GM19351 (cell line): ENCODE data around the gene PRSS56.
A peak's percentile ranks its signal among the peaks of the same experiment; 100 is the strongest.

ENCODE experiments used
- ATAC-seq: cut with Tn5 transposase; IDR thresholded peaks from one replicate; pipeline ENCODE4 v1.9.1; 2021; ENCODE audit warnings: mild to moderate bottlenecking, moderate library complexity; ENCODE audit not compliant: unreplicated experiment

The PRSS56 gene

DNA sequence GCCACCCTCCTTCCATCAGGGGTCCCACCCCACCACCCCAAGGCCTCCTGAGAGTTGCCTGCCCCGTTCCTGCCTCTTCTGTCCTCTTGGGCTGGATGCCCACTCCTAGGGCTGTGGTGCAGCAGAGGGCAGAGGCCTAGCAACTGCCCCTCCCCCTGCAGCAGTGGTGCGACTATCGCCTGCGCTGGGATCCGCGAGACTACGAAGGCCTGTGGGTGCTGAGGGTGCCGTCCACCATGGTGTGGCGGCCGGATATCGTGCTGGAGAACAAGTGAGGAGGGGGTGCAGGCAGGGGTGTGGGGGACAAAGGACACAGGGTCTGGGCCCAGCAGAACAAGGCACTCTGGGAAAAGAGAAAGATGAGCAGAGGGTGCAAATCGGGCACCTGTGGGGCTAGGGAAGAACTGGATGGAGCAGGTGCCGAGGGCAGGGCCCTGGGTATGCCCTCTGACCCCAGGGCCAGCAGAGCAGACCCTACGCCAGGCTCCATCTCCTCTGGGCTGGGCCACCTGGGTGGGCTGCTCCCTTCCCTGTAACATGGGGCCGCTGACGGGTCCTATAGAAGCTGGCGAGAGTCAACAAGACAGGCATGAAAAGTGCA is 20.4 kb downstream of the PRSS56 start:
- no peak for ATAC-seq

DNA sequence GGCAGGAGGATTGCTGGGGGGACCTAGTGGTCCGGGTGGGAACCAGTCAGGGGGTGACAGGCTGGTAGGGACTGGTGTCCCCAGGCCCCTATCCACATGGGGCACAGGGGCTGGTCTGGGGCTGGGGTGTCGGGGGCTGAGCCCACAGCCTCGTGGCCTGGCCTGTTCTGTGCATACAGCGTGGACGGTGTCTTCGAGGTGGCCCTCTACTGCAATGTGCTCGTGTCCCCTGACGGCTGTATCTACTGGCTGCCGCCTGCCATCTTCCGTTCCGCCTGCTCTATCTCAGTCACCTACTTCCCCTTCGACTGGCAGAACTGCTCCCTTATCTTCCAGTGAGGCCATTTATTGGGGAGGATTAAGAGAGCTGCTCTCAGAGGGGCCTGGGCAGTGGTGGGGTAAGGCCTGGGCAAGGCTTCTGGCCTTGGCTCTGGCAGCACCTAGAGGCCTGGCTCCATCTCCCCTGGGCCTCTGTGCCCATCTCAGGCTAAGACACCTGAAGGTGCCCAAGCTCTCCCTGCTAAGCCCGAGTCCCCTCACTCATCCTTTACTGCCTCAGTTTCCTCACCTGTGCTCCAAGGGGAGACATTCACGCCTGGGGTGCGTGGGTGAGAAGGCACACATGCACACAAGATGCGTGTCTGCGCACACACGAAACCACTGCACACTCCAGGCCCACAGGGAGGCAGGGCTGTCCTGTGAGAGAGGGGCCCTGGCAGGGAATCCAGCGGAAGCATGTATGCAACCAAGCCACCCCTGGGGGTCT is 21.2 kb downstream of the PRSS56 start:
- ATAC-seq: no peak

DNA sequence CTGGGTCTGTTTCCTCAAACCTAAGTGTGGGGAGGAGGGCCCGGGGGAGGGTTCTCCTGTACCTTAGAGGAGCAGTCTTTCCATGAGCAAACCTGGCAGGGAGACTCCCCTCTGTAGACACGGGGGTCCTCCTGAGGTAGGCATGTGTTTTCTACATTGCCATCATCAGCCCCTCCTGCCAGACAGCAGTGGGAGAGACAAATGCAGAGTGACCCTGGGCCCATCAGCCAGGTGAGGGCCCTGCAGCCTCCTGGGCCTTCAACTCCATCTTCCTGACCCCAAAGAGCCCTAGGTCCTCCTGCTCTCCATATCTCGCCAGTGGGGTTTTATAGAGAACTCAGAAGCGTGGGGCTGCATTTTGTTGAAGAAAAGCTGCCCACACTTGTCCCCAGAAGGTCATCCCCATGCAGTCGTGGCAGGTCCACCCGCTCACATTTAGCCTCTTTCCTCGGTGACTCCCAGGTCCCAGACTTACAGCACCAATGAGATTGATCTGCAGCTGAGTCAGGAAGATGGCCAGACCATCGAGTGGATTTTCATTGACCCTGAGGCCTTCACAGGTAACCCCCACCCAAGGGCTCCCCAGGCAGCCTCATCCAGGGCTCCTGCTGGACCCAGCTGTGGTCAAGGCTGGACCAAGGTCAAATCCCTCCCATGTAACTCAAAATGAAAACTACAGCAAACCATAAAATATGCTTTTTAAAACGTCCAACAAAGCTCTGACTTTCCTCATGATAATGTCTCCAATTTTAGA is 21.9 kb downstream of the PRSS56 start:
- no peak for ATAC-seq

DNA sequence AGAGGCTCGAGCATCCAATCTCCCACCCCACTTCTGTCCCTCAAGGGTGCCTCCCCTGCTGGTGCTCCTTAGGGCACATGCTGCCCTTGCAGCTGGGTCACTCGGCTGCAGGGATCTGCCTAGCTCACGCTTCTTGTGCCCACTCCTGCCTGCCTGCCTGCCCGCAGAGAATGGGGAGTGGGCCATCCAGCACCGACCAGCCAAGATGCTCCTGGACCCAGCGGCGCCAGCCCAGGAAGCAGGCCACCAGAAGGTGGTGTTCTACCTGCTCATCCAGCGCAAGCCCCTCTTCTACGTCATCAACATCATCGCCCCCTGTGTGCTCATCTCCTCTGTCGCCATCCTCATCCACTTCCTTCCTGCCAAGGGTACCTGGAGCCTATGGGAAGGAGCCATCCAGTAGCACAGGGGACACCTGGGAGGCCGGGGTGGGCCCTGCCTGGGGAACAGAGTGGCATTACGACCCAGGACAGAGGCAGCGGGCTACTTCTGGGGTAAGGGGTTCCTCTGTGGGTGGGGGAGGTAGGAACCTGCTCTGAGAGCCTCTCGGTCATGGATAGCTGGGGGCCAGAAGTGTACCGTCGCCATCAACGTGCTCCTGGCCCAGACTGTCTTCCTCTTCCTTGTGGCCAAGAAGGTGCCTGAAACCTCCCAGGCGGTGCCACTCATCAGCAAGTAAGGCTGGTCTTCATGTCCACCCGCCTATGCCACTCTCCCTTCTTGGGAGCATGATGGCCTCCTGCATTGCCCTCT is 22.7 kb downstream of the PRSS56 start:
- no peak for ATAC-seq

DNA sequence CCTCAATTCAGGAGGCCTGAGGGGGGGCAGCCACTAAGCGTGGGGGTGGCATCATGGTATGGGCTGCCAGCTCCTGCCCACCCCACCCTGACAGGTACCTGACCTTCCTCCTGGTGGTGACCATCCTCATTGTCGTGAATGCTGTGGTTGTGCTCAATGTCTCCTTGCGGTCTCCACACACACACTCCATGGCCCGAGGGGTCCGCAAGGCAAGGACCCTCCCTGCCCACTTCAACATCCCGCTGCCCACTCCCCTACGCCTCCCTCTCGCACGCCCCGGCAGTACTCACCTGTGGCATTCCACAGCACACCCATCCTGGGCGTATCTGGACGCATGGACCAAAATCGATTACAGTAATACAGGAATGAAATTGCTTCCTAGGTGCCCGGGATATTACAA is 23.3 kb downstream of the PRSS56 start:
- no peak for ATAC-seq

DNA sequence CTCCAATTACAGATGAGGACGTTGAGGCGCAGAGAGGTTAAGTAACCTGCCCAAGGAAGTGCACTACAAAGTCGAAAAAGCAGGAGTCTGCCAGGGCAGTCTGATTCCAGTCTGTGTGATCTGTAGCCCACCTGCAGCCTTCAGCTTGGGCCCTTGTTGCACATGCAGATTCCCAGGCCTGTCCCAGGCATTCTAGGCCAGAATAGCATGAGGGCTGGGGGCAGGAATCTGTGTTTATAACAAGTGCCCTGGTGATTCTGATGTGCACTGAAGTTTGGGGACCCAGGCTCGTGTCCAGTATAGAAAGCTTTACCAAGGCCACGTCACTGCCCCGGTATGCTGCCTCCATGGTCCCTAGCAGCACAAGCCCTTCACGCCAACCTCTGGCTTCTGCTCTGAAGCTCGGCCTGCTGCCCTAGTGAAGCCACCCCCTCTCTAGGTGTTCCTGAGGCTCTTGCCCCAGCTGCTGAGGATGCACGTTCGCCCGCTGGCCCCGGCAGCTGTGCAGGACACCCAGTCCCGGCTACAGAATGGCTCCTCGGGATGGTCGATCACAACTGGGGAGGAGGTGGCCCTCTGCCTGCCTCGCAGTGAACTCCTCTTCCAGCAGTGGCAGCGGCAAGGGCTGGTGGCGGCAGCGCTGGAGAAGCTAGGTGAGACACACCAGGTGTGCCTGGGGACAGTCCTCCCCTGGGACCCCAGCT is 23.9 kb downstream of the PRSS56 start:
- no peak for ATAC-seq

DNA sequence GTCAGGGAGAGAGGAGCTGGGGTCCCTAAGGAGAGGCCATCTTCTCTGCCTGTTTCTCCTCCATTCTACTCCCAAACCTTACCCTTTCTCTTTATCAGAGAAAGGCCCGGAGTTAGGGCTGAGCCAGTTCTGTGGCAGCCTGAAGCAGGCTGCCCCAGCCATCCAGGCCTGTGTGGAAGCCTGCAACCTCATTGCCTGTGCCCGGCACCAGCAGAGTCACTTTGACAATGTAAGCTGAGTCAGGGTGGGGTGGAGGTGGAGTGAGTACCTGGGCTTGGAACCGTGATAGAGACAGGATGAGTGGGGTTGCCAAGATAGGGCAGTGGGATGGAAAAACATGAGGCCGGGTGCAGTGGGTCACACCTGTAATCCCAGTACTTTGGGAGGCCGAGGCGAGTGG is 24.5 kb downstream of the PRSS56 start:
- no peak for ATAC-seq

DNA sequence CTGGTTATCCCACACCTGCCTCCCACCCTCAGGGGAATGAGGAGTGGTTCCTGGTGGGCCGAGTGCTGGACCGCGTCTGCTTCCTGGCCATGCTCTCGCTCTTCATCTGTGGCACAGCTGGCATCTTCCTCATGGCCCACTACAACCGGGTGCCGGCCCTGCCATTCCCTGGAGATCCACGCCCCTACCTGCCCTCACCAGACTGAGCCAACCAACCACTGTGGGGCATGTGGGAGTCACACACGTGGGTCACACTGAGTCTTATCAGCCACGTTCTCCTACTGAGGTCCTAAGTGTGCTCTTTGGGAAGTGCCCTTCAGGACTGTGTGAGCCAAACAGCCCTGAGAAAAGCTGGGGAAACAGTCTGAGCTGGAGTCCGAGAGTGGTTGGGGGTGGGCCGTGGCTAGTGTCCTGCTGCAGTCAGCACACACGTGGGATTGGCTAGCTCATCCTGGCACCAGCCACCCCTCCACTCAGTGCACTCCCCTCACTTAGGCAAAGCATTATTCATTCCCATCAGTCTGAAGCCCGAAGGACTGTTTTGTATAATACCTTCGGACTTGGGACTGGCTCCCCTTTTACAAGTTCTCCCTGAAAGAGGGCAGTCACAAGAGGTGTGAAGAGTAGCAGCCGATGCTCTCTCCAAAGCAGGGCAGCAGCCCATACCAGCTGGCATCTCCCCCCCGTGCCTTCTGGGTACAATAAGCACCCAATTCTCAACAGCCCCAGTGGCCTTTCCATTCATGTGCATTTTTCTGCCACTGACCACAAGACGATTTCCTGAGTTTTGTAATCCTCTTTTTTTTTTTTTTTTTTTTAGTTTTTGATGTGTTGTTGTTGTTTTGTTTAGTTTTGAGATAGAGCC is 25.6 kb downstream of the PRSS56 start:
- no peak for ATAC-seq

DNA sequence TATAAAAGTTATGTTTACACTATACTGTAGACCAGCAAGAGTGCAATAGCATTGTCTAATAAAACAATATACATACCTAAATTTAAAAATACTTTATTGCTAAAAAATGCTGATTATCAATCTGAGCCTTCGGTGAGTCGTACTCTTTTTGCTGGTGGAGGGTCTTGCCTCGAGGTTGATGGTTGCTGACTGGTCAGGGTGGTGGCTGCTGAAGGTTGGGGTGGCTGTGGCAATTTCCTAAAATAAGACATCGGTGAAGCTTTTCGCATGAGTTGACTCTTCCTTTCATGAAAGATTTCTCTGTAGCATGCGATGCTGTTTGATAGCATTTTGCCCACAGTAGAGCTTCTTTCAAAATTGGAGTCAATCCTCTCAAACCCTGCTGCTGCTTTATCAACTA is 27.8 kb downstream of the PRSS56 start:
- no peak for ATAC-seq

DNA sequence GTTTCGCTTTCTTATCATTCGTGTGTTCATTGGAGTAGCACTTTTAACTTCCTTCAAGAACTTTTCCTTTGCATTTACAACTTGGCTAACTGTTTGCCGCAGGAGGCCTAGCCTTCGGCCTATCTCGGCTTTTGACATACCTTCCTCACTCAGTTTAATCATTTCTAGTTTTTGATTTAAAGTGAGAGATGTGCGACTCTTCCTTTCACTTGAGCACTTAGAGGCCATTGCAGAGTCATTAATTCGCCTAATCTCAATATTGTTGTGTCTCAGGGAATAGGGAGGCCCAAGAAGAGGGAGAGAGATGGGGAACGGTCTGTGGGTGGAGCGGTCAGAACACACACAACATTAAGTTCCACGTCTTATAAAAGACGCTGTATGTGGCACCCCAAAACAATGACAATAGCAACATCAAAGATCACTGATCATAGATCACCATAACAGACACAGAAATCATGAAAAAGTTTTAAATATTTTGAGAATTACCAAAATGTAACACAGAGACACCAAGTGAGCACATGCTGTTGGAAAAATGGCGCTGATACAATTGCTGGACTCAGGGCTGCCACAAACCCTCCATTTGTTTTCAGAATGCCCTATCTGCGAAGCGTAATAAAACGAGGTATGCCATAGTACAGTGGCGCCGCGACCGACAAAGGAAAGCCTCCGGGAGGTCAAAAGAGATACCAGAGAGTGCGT is 29.6 kb downstream of the PRSS56 start:
- ATAC-seq: peak; percentile 35

DNA sequence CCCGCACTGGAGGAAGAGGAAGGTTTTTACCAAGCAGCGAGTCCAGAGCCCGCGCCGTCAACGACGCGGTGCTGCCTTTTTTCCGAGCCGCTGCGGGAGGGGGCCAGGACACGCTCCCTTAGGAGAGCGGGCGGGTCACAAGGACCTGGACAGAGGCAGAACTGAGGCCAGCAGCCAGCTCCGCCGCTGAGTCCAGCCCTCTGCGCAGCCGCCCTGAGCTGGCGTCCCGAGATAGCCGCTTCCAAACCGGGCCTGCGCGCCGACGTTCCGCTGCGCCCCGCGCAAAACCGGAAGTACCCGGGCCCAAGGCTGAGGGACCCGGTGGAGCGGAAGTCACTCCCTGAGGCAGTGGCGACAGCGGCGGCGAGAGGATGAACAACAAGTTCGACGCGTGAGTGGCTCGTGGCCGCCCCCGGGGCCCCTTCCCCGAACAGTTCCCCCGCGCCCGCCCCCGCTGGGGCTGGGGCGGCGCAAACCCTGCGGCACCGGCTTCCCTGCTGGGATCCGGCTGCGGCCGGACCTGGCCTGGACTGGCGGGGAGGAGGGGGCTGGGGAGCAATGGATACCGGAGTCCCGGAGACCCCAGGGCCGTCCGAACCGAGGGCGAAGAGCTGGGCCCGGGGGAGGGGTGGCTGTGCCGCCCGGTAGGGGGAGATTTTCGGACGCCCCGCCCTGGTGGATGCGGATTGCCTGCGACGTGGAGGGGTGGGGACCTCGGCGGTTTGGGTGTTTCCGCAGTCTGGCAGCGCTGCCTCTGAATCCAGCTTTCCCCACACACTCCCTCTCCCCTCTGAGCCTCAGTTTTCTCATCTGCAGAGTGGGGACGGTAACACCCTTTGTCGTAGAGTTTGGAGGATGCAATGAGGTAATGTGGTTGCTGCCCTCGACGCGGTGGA is 30.4 kb downstream of the PRSS56 start, which contains the start of the genes EIF4E2 and TIGD1:
TSS of gene EIF4E2 (plus strand) at position 336 of the 896 bp plus-strand sequence. CDS start at position 372, 36 bp downstream.
TSS of gene TIGD1 (minus strand) at position 204 of the 896 bp plus-strand sequence. CDS start 675 bp downstream, outside the sequence.
- peak; percentile 92 for ATAC-seq

DNA sequence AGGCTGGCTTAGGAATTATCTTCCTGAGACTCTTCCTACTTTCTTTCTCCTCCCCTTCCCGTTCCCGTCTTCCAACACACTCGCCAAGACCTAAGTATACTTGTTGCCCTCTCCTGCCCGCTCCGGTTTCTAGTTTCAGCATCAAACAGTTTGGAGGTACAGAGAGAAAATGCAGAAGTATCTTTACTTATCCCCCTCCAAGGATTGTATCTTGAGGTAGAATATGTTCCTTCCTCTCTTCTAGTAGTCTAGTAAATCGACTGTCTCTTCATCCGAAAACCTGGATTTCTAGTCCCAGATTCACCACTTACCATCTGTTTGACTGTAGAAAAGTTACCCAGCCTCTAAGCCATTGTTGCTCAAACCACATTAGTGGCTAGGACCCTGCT is 31.1 kb downstream of the PRSS56 start:
- no peak for ATAC-seq

DNA sequence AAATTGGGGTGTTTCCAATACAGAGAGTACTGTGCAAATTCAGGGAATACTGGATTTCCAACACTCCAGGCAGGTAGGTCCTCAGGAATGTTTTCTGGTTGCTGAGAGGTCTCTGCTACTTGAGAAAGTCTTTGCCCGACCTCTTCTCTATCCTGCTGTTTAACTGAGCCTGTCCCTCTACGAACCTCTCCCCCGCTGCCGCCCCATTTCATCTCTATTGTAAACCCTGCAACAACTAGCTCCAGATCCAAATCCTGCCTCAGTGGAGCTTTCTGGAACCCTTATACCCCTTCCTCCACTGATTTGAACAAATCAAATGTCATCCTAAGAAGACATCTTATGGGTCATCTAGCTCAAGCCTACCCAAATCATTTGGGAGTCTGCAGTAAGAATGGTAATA is 31.6 kb downstream of the PRSS56 start:
- no peak for ATAC-seq

DNA sequence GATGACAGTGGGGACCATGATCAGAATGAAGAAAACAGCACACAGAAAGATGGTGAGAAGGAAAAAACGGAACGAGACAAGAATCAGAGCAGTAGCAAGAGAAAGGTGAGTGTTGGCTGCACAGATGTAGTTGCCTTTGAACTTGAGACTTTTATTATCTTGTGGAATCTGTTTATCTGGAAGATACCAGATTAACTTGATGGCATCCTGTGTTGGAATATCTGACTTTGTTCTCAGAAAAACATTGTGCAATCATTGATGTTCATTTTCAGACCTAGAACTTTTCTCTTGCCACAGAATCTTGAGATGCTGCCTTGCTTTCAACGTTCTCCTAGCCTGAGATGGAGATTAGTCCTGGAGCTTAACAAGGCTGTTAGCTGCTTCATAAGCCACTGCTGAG is 36.2 kb downstream of the PRSS56 start:
- ATAC-seq: no peak

DNA sequence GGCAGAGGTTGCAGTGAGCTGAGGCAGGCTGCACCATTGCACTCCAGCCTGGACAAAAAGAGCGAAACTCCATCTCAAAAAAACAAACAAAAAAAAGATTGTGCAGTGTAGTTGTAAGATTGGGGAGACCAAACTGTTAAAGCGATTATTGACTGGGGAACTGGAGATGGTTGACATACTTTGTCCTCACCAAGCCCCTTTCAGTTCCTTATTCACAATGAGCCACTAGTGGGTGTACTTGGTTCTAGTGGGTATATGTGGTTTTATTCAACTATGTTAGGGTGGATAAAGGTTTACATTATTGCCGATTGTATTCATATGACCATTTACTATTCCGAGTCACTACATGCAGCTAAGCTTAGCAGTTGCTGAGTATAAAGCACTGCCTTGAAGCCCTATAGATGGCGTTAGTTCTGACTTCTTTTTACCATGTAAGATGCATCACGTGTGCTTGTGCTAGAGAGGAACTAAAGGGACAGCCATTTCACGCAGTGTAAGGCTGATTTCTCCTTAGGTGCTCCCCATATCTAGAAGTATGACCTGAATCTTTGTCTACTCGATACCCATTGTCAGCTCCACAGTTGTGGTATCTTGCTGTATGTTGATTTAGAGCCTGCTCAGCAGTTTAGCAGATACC is 42.4 kb downstream of the PRSS56 start:
- no peak for ATAC-seq

DNA sequence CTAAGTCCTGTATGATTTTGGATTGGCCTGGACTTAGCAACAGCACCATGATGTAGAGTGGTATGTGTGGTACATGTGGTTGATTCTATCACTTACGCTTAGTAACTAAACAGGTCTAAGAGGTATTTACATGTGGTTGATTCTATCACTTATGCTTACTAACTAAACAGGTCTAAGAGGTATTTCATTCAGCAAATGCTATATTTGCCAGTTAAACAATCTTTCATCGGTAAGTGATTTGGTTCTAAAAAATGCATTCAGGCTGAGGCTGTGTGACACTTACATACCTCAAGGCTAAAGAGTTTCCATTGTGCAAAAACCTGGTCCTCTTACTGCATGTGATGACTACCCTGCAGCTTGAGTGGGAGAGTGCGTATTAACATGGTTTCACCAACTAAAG is 43.4 kb downstream of the PRSS56 start:
- ATAC-seq: no peak

DNA sequence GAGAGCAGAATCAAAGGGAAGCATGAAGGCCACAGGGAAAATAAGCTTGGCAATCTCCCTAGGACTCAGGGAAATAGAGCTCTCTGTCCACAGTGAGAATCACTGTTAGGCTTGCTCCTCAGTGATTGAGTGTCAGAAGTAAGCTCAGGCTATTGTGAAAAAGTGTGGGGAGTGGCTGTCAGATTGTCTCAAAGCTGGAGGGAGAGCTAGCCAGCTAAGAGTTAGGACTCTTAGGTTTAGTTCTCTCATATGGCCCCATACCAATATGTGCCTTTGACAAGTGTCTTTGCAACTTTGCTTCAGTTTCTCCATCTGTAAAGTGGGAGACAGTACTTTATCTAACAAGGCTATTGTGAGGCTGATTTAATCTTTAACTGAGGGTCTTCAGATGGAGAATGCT is 47.5 kb downstream of the PRSS56 start:
- ATAC-seq: no peak
